Keratinocyte (primary cell): ENCODE results near the gene CABP2.

Experiments used
- CTCF ChIP-seq, 3 experiments: IDR thresholded peaks in 1 of 3; conservative IDR thresholded peaks in 1 of 3; optimal IDR thresholded peaks in 1 of 3; 2 replicates in 2 of 3; 3 replicates in 1 of 3; pipeline versions ENCODE3 to v1.5.1; 2011; ENCODE audit warnings: low read length in 3 of 3, mild to moderate bottlenecking in 3 of 3, moderate library complexity in 2 of 3, control low read depth in 1 of 3, inconsistent platforms in 1 of 3; ENCODE audit not compliant: insufficient read depth in 2 of 3; ENCODE audit errors: extremely low read depth in 1 of 3
- EZH2 ChIP-seq: IDR thresholded peaks from one replicate; pipeline ENCODE4 v1.6.1; 2012; ENCODE audit warnings: inconsistent platforms, mild to moderate bottlenecking, low read length, moderate library complexity

DNA sequence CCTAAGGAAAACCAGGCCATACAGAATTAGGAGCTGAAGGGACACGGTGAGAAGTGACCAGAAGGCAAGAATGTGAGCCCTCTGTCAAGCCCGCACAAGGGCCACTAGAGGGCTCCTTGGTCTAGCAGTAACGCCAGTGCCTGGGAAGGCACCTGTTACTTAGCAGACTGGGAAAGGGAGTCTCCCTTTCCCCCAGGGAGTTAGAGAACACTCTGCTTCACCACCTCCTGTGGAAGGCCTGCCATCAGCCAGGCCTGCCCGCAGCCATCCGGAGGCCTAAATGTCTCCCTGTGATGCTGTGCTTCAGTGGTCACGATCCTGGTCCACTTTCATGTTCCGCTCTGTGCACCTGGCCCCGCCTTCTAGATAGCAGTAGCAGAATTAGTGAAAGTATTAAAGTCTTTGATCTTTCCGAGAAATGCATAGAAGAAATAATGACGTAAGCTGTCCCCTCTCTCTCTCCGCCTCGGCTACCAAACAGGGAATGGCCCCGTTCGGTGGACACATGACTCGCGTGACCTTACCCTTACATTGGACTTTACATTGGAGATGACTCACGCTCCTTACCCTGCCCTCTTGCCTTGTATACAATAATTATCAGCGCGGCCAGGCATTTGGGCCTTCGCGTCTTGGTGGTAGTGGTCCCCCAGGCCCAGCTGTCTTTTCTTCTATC lies 49.6 kb upstream of the CABP2 start:
- TF ChIP-seq CTCF (optimal IDR thresholded peaks at IDR 0.05 in 1 of 3, IDR thresholded peaks at IDR 0.05 in 1 of 3, conservative IDR thresholded peaks at IDR 0.05 in 1 of 3; ENCODE audit: extremely low read depth in 1 of 3, insufficient read depth in 2 of 3, low read length in 3 of 3) (peak; percentile 53 to 81 (median 54)), EZH2 (no peak)
